RWPE2 (cell line): ENCODE measurements around the gene OGA.

Source experiments
- ATAC-seq: fragments of 200-7000 bp; cut with Tn5 transposase; 3 replicates; pipeline ENCODE4 v1.9.1; 2021; ENCODE audit warnings: low read depth
- DNase-seq: peaks from one replicate; pipeline ENCODE4 v3.0.0-alpha.2; 2020; ENCODE audit warnings: low spot score
- H3K27ac ChIP-seq: fragments of 450-650 bp; 2 replicates; pipeline ENCODE4 v1.5.1; 2017; ENCODE audit warnings: mild to moderate bottlenecking; ENCODE audit not compliant: poor library complexity, severe bottlenecking
- H3K27me3 ChIP-seq: fragments of 250-450 bp; sonication (Bioruptor Pico); 2 replicates; pipeline ENCODE4 v1.5.1; 2021; ENCODE audit warnings: mild to moderate bottlenecking, moderate library complexity; ENCODE audit not compliant: insufficient read depth, poor library complexity, severe bottlenecking
- H3K36me3 ChIP-seq: fragments of 250-450 bp; sonication (Bioruptor Pico); 2 replicates; pipeline ENCODE4 v1.5.1; 2020; ENCODE audit warnings: low read depth, mild to moderate bottlenecking, moderate library complexity
- H3K4me1 ChIP-seq: fragments of 250-450 bp; sonication (Bioruptor Pico); 2 replicates; pipeline ENCODE4 v1.5.1; 2021; ENCODE audit warnings: mild to moderate bottlenecking, moderate library complexity; ENCODE audit not compliant: insufficient read depth, poor library complexity, severe bottlenecking
- H3K4me3 ChIP-seq: fragments of 250-450 bp; sonication (Bioruptor Pico); 2 replicates; pipeline ENCODE4 v1.5.1; 2021; ENCODE audit warnings: mild to moderate bottlenecking, moderate library complexity; ENCODE audit not compliant: severe bottlenecking
- H3K9me3 ChIP-seq: fragments of 250-450 bp; sonication (Bioruptor Pico); 2 replicates; pipeline ENCODE4 v1.5.1; 2021; ENCODE audit warnings: mild to moderate bottlenecking, moderate library complexity; ENCODE audit not compliant: severe bottlenecking
- CTCF ChIP-seq: fragments of 450-650 bp; IDR thresholded peaks from one replicate; pipeline ENCODE4 v1.5.1; 2017; ENCODE audit warnings: mild to moderate bottlenecking, moderate library complexity; ENCODE audit not compliant: poor library complexity, severe bottlenecking

Gene OGA

GRCh38 chr10:101778151-101778780, 40.0 kb downstream of the OGA start:
- TF ChIP-seq CTCF = no peak
- Histone ChIP-seq H3K9me3 (no peaks in the 10 kb centered on the region), H3K27me3 (peaks cover 37% of the 10 kb centered on the region), H3K27ac (no peak overlapping the region), H3K36me3 (peaks cover 4% of the 10 kb centered on the region; the same call in 1 of the 2 replicates), H3K4me1 (peaks cover 4% of the 10 kb centered on the region), H3K4me3 (no peak overlapping the region)
- DNase-seq (no peak), ATAC-seq (no peak)

GRCh38 chr10:101777619-101778145, 40.6 kb downstream of the OGA start:
- Histone ChIP-seq H3K9me3 (no peaks in the 10 kb centered on the region), H3K4me3 (no peak overlapping the region), H3K27ac (no peak overlapping the region), H3K4me1 (peaks cover 4% of the 10 kb centered on the region), H3K36me3 (peaks cover 4% of the 10 kb centered on the region; the same call in 1 of the 2 replicates), H3K27me3 (peaks cover 43% of the 10 kb centered on the region)
- ATAC-seq = 0 out of 3 replicates have a peak, but pooled peaks have one; percentile 15
- DNase-seq = no peak
- no peak for TF ChIP-seq CTCF

GRCh38 chr10:101776161-101776817, 42.0 kb downstream of the OGA start:
- Histone ChIP-seq H3K4me1 (no peaks in the 10 kb centered on the region), H3K27ac (no peak overlapping the region), H3K36me3 (no peaks in the 10 kb centered on the region), H3K27me3 (peaks cover 48% of the 10 kb centered on the region), H3K4me3 (no peak overlapping the region), H3K9me3 (no peaks in the 10 kb centered on the region)
- 0 out of 3 replicates have a peak, but pooled peaks have one; percentile 15 for ATAC-seq
- DNase-seq = no peak
- TF ChIP-seq CTCF = no peak

GRCh38 chr10:101775273-101776160, 42.7 kb downstream of the OGA start, which contains the start of gene FGF8:
Gene FGF8, minus strand, starts transcription at chr10:101776114. Its CDS starts 214 bp downstream, at chr10:101775900.
- no peaks in the 10 kb centered on the region for H3K9me3 ChIP-seq
- no peaks in the 10 kb centered on the region for H3K4me1 ChIP-seq
- ATAC-seq = no peak

More at GRCh38 chr10:101775273-101776160, 42.7 kb downstream of the OGA start, which contains the start of gene FGF8:
- no peak within 1 kb of the TSS for H3K27ac ChIP-seq
- TF ChIP-seq CTCF = no peak
- no peaks in the 10 kb centered on the region for H3K36me3 ChIP-seq
- DNase-seq = no peak
- H3K4me3 ChIP-seq = no peak within 1 kb of the TSS
- H3K27me3 ChIP-seq = peaks cover 48% of the 10 kb centered on the region
